Eye (tissue), 1 donor: Measurements from ENCODE around the gene RNU1-4.
"Not testable (repeated sequence)": the region's sequence is repeated elsewhere in the genome, so short reads cannot be mapped to it uniquely, and the experiment has no call there.

Experiments used
- DNase-seq: peaks from one replicate; pipeline ENCODE4 v3.0.0-alpha.2; 2015

RNU1-4 gene

DNA sequence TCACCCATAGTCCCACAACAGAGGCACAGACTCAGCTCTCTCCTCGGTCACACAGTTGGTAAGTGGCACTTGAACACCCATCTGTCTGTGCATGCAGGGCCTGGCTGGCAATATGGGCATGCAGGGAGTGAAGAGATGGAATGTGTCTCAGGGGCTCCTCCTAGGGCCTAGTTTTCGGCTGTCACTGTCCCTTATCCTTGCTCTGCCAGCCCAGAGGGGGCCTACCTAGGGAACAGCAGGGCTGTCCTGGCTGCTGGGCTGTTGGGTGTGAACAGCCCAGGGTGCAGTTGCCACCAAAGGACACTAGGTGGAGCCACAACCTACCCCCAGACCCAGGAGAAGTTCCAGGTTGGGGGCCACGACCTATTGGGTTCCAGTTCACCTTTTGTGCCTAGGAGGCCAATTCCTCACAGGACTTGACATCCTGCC is 30.6 kb upstream of the RNU1-4 start:
- DNase-seq = peak; percentile 72

DNA sequence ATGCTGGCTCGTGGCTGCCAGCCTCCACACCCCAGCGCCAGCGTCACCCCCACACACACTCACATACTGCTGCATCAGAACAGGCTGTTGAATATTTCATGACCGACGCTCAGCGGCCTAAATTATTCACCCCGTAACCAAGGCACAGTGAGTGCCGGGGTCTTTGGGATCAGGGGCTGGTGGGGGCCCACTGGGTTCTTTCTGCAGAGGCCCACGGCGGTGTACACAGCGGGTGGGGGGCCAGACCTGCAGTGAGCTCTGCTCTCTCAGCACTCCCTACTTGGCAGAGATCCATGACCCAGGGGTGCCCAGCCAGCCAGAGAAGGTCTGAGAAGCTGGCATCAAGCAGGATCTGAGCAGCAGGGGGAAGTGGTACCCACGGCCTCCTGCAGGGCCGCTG is 29.7 kb upstream of the RNU1-4 start:
- DNase-seq = peak; percentile 34

DNA sequence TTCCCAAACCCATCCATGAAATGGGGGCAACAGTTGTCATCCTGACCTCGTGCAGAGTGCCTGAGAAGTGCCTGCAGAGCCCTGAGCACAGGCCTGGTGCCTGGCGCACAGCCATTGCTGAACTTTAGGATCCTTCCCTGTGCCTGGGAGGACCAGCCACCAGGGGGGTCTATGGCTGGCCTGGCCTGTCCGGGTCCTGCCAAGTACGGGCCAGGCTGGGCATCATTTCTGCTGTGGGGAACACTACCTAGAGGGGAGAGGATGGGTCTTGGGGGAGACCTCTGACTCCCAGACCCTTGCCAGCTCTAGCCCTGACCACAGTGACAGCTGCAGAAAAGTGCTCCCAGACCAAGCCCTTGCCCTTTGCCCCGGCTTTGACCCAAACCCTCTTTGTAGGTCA is 28.2 kb upstream of the RNU1-4 start:
- DNase-seq = not testable (repeated sequence)

- not testable (repeated sequence) for DNase-seq
These were observed 27.7 kb upstream of the RNU1-4 start for GRCh38 chr1:16712582-16712981.

GRCh38 chr1:16712984-16713383 is 27.3 kb upstream of the RNU1-4 start:
- not testable (repeated sequence) for DNase-seq

DNA sequence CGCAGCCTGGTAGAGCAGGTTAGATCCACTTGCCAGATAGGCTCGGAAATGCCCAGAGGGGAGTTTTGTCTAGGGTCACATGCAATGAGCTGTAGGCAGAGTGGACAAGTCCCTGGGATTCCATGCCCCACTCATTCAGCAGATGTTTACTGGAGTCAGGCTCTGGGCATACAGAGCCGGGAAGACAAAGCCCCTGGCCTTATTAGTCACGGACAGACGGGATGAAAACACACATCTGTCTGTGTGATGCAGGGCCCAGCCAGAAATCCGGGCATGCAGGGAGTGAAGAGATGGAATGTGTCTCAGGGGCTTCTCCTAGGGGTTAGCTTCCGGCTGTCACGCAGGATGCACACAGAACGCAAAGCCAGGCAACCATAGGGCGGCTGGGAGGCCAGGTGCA is 26.8 kb upstream of the RNU1-4 start:
- not testable (repeated sequence) for DNase-seq

DNA sequence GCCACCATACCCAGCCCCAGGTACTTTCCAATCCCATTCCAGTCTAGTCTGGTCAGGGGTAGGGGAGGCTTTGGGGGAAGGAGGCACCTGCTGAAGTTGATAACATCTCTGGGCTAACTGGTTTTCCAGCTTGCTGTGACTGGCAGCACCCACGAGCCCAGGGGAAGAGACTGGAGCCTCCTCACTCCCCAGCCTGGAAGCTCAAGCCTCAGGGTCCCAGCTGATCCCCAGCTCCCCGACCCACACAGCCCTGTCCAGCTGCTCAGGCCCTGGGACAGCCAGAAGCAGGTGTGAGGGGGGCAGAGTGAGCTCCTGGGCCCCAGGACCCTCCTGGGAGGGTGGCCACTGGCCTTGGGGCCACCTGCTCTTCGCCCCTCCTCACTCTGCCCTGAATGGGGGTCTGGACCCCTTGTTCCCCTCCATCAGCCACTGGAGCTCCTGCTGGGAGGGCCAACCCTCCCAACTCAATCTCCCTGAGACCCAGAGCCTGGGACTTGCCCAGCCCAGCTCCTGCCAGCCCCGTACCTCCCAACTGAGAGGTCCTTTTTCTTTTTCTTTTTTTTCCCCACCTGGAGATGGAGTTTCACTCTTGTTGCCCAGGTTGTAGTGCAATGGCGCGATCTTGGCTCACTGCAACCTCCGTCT is 23.5 kb upstream of the RNU1-4 start:
- no peak for DNase-seq

GRCh38 chr1:16717336-16718098 is 22.8 kb upstream of the RNU1-4 start:
- peak; percentile 80 for DNase-seq

DNA sequence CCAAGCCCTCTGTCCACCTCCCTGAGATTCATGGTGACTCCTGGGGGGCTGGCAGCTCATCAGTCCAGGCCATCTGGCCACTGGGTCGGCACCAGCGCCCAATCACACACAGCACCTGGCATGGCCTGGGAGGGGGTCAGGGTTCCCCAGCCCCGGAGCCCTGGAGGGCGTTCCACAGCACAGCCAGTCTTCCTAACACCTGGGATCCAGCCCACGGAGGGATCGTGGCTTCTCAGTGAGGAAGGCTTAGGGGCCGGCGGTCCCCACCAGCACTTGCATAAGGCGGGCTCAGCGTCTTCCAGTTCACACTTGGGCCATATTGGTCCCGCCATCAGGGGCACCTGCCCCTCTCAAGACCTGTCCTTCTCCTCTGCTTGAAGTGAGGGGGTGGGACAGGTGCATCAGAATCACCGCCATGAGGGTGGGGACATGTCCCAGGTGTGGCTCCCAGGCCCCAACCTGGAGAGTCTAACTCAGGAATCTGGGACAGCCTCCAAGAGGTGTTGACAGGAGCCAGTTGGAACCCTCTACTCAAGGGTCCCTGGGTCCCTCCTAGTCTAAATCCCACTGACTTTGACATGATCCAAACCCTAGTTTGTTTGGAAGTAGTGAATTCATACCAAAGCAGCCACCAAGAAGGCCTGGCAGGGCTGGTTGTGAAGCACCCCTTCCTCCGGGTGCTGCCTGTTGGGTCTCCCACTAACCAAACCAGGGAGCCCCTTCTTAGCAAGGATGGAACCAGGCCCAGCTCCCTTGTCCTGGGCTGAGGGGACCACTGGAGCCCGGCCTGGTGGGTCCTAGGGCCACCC is 22.0 kb upstream of the RNU1-4 start:
- not testable (repeated sequence) for DNase-seq

GRCh38 chr1:16718908-16719533 is 21.3 kb upstream of the RNU1-4 start:
- no peak for DNase-seq

DNA sequence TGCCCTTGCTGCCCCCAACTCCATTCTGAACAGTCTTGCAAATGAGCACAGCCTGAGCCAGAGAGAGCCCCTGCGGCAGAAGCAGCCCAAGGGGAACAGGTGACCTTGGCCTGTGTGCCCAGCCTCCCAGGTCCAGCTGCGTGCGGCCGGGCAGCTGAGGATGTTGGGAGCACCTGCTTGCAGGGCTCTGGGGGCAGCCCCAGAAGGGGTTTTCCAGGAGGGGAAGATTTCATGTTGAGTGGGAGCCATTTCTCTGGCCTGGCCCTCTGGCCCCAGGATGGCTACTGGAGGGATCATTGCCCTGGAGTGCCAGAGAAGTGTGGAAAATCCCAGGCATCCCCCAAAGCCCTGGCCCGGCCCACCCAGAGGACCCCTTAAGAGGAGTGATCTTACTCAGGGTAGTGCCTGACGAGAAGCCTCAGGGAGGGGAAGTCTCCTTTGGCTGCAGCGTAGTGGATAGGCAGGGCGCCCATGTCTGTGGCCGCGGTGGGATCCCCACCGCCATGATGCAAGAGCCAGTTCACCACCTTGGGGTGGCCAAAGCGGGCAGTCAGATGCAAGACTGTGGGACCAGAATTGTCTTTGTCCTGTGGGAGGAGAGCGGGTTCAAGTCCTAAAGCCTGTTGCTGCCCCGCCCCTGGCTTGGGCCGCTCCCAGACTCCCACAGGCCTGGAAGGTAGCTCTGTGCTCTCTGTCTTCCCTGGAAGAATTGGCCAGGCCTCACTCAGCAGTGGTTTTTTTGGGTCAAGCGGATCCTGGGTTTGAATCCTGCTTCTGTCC is 20.6 kb upstream of the RNU1-4 start:
- DNase-seq = no peak

DNA sequence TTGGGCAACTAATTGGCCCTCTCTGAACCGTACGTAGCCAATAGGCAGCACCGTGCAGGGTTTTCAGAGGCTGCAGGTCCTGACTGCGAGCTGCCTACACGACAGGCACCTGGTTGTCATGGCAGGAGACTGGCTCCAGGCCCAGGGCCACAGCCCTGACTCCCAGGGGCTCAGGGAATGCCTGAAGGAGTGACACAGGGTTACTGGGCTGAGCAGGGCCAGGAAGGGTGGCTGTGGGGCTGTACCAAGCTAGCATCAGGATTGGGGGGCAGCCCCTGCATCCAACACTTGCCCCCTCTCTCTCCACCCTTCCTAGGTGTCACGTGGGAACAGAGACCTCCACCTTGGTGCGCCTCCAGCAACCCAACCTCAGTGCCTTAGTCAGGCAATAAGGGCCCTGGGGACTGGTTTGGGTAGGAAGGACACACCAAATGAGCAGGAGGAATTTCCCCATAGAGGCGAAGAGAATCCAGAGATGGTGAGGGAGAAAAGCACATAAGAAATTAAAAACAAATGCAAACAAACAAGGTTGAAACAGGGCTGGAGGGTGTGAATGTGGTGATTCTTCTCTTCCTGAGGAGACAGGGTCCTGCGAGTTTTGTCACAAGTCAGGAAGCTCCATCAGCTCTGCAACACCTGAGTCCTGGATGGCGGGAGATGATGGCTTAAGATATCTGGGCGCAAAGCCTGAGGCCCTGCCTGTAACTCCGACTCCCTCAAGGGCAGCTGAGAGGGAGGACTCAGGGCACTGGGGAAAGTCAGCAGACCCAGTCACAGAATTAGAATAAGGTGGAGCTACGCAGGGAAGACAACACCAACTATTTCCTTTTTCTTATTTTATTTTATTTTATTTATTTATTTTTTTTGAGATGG is 19.7 kb upstream of the RNU1-4 start:
- no peak for DNase-seq

DNA sequence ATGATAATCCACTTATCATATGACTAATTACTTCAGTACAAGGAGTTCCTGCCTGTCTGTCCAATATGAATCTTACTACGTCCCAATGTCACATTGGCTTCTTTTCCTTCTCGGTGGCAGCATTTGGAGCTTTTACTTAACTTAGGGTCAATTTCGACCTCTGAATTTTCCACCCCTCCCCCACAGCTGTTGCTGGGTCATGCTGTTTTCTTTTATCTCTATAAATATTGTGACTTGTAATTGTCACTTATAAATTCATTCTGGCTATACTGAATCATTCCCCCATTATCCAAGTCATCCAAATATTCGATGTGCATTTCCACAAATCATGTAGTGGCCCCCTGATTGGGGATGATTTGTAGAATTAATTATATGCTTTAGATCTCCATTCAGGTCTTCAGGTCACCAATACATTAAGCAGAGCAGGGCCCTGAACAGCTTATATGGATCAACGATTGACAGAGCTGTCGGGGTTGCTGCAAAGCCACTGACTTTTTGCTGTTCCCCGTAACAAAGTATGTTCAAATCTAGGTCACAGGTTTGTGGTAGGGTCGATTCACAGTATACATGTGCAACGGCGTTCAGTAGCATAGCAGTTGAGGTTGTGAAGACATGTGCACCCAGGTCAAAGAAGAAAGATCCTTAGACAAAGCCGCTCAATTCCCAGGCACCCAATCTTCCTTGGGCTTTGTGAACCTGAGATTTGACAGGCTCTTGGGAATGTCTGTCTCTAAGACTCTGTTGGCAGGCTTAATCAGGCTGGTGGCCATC is 18.3 kb upstream of the RNU1-4 start:
- no peak for DNase-seq

DNA sequence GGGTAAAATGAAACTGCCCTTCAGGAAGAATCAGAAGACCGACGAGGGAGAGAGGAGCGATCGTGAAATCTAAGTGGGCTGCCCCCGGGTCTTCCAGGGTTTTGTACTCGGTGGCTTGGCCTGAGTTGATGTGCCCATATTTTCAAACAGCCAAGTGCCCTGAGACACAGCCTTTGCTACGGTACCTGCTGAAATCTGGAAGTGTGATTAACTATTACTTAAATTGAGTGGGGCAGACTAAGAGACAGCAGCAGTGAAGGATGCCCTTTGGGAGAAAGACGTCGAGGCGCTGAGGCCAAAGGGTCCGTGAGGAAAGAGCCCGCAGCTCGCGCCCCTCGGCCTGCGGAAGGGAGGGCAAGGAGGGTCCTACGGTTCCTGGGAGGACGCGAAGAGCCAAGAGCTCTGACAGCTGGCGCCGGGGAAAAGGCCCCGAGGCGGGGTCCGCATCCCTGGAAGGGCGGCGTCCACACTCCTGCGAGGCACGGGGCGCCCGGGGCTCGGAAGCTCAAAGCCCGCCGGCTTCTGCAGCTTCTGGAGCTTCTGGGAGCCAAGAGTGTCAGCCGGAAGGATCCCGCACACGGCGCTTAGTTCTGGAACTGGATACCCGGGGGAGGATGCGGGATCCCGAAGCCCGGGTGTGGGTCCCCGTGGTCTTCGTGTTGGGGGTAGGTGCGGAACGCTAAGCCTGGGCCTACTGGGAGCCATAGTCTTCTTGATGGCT is 15.4 kb upstream of the RNU1-4 start:
- DNase-seq = peak; percentile 61

DNA sequence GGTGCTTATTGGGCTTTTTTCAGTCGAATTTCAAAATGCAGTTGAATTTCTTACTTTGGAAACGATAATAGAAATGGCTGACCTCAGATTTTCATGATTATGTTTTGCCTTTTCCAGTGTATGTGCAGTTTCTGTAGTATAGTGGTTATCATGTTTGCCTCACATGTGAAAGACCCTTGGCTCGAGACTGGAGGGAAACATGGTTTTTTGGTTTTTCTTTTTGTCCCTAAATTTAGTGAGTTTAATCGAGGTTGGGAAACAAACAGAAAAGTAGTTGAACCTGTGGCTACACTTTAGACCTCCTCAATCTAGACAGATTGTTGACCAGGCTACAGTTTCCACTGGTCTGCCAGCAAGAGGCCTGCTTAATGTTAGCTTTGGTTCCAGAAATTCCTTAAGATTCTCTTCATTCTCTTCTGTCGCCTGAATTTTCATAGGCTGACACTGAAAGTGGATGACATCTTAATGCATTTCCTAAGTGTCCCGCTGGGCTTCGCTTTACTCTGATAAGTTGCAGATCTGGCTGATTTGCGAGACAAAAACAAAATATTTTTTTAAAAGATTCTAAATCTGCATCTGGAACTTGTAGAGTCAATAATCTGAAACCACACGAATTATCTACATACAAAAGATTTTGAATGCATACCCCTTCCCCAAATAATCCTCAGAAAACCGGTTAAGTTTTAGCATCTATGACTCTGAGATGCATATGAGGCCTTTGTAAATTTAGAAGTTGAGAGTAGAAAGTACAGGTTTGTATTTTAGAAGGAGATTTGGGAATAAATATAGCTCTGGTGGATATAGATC is 14.7 kb upstream of the RNU1-4 start:
- peak; percentile 77 for DNase-seq

DNA sequence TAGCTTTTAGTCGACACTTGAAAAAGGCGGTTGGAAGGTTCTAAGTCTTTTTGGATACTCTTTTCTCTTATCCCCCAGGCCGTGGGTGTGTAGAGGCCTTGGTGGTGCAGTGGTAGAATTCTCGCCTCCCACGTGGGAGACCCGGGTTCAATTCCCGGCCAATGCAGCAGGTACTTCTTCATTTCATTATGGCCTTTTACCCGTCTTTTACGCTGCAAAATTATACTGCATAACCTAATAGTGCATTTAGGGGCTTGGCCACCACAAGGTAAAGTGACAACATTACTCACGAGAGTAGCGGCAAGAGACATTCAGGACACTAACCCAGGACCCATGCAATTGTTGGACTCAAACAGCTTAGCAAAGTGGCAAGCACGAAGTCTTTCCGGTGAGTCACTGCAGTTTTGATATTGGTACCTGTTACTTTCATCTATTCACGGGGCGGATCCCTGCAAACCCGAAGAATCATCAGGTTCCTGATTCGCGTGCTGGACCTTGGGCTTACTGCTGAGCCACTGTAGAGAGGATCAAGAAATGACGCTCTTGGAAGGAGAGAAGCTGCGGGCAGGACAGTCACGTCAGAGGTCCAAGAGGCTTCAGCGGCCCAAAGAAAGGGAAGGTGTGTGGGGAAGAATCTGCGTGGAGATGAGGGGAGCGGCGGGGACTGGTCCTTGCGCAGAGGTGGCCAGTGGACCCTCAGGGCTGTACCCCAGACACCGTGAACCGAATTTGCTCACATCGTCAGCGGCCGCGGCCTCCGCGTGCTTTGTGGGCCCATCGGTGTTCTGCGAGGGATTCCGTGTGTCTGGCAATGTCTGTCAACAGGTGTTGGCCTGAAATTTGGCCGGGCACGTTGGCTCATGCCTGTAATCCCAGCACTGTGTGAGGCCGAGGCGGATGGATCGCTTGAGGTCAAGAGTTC is 12.9 kb upstream of the RNU1-4 start:
- DNase-seq = peak; percentile 42

GRCh38 chr1:16728243-16728949 is 11.9 kb upstream of the RNU1-4 start:
- DNase-seq = not testable (repeated sequence)
